Lung (tissue), 12 donors: ENCODE results near the gene GRID1. TPM values are rescaled to one million over a fixed set of nuclear protein-coding genes. Genes with fewer than 3 reads are reported as not detected.

ENCODE experiments used
- ATAC-seq: fragments of 200-7000 bp; cut with Tn5 transposase; one replicate; pipeline ENCODE4 v1.9.1; 2020; ENCODE audit warnings: moderate number of reproducible peaks; ENCODE audit not compliant: insufficient read depth, low FRiP score
- DNase-seq, 3 donors: peaks; one replicate each; pipeline ENCODE4 v3.0.0-alpha.2; 2013 to 2017
- H3K27ac ChIP-seq, 2 donors: one replicate each; pipeline ENCODE4 v1.5.1; 2013; ENCODE audit warnings: mild to moderate bottlenecking in 2 of 2, moderate library complexity in 2 of 2, control low read depth in 1 of 2, inconsistent platforms in 1 of 2, low read depth in 1 of 2, low read length in 1 of 2
- H3K27me3 ChIP-seq, 3 donors: one replicate each; pipeline ENCODE4 v1.5.1; 2013; ENCODE audit warnings: low read length in 2 of 3; ENCODE audit not compliant: control insufficient read depth in 3 of 3, insufficient read depth in 3 of 3
- H3K36me3 ChIP-seq, 4 donors: one replicate each; pipeline ENCODE4 v1.5.1; 2013; ENCODE audit warnings: low read length in 4 of 4, mild to moderate bottlenecking in 1 of 4, moderate library complexity in 1 of 4; ENCODE audit not compliant: control insufficient read depth in 4 of 4, insufficient read depth in 4 of 4
- H3K4me1 ChIP-seq, 5 donors: one replicate each; pipeline ENCODE4 v1.5.1; 2013; ENCODE audit warnings: low read length in 5 of 5, mild to moderate bottlenecking in 2 of 5, moderate library complexity in 1 of 5; ENCODE audit not compliant: control insufficient read depth in 5 of 5, insufficient read depth in 5 of 5
- H3K4me3 ChIP-seq: one replicate; pipeline ENCODE4 v1.5.1; 2013; ENCODE audit warnings: mild to moderate bottlenecking, control low read depth, moderate library complexity
- H3K9ac ChIP-seq, 2 donors: one replicate each; pipeline ENCODE4 v1.5.1; 2013; ENCODE audit warnings: low read length in 2 of 2, control low read depth in 1 of 2; ENCODE audit not compliant: insufficient read depth in 1 of 2
- H3K9me3 ChIP-seq, 4 donors: one replicate each; pipeline ENCODE4 v1.5.1; 2013; ENCODE audit warnings: low read length in 3 of 4, mild to moderate bottlenecking in 1 of 4, moderate library complexity in 1 of 4; ENCODE audit not compliant: control insufficient read depth in 4 of 4, insufficient read depth in 3 of 4
- CTCF ChIP-seq: IDR thresholded peaks from 2 replicates; pipeline ENCODE4 v1.5.1; 2012; ENCODE audit warnings: mild to moderate bottlenecking; ENCODE audit errors: control extremely low read depth, extremely low read depth
- WGBS, 2 donors: extraction: QIAGEN DNeasy Blood & Tissue Kit; methylation state at CpG; one replicate each; pipeline ENCODE4 v1.1.7; 2013; 5-methylcytosine and 5-hydroxymethylcytosine counted together
- polyA plus RNA-seq, 2 donors: library from polyadenylated mRNA; stranded (reverse); fragments of 200-250 nt; gene quantifications; one replicate each; pipeline ENCODE4 v1.2.1, GENCODE V29; 2013
- total RNA-seq, 2 donors: library from RNA; depleted of rRNA in 1 of 2; stranded (reverse); fragments of >200 nt in 1 of 2; gene quantifications; one replicate each; pipeline ENCODE4 v1.2.1, GENCODE V29; 2014 to 2021
- donor health status: control.
- donor health status: control.
- donor health status: Bipolar disorder and iron deficiency.
- donor health status: healthy.
- donor health status: DM: yes; HTN: yes; CAD: no.

Gene GRID1
- total and polyA plus RNA-seq, 4 donors, result 1.1 to 3.6 (median 2.2) TPM

DNA sequence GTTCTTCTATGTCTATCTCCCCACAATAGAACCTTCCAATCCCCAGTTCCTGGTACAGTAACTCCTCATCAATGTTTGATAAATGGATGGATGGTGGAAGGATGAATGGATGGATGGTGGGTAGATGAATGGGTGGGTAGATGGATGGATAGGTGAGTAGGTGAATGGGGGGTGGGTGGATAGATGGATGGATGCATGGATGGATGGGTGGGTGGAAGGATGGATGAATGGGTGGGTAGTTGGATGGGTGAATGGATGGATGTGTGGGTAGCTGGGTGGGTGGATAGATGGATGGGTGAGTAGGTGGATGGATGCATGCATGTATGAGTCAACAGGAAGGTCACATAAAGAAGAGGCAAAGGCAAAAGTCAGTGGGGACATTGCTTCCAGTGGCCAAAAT lies 116.8 kb downstream of the GRID1 start:
- TF ChIP-seq CTCF, result no peak
- Histone ChIP-seq H3K4me3 (no peak overlapping the region), H3K27me3 (no peaks in the 10 kb centered on the region), H3K9ac (no peak overlapping the region), H3K27ac (no peak overlapping the region), H3K4me1 (no peaks in the 10 kb centered on the region), H3K36me3 (no peaks in the 10 kb centered on the region), H3K9me3 (peaks cover 0 to 5% (median 0%) of the 10 kb centered on the region in 4 donors)
- DNase-seq (no peak), ATAC-seq (no peak)

GRCh38 chr10:86248062-86248461 lies 118.5 kb downstream of the GRID1 start:
- no peak overlapping the region for H3K4me3 ChIP-seq
- H3K36me3 ChIP-seq, result no peaks in the 10 kb centered on the region
- no peak for TF ChIP-seq CTCF
- H3K27me3 ChIP-seq, result no peaks in the 10 kb centered on the region
- no peaks in the 10 kb centered on the region for H3K4me1 ChIP-seq
- H3K27ac ChIP-seq, result no peak overlapping the region
- no peak overlapping the region for H3K9ac ChIP-seq
- 86 to 93% methylated on average over 5 of the region's 5 CpGs for WGBS, 2 donors
- peaks cover 0 to 5% (median 0%) of the 10 kb centered on the region in 4 donors for H3K9me3 ChIP-seq
- no peak for ATAC-seq
- DNase-seq, result no peak

DNA sequence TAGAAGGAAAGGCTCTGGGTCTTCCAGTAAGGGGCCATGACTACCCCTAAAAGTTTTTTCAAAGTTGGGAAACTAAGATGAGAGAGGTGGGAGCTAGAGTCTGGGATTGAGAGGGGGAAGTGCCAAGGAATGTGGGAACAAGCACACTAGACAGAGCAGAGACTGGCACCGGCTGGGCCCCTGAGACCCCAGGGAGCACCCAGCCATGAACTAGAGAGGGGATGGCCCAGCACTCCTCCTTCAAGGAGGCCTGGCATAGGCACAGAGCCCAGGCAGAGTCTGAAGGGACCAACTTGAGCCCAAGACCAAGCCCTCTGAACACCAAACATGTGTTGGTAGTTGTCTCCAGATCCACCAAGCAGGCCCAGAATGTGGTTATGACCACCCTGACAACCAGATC lies 119.0 kb downstream of the GRID1 start:
- WGBS, 2 donors, result 91 to 100% methylated on average over 1 of the region's 1 CpG
- ATAC-seq (no peak), DNase-seq (no peak)
- no peak for TF ChIP-seq CTCF
- Histone ChIP-seq H3K4me3 (no peak overlapping the region), H3K27me3 (no peaks in the 10 kb centered on the region), H3K4me1 (no peaks in the 10 kb centered on the region), H3K27ac (no peak overlapping the region), H3K36me3 (no peaks in the 10 kb centered on the region), H3K9ac (no peak overlapping the region), H3K9me3 (peaks cover 0 to 5% (median 0%) of the 10 kb centered on the region in 4 donors)

GRCh38 chr10:86247073-86247472 lies 119.5 kb downstream of the GRID1 start:
- DNase-seq, result no peak
- 77 to 79% methylated on average over 1 of the region's 1 CpG for WGBS, 2 donors
- no peak overlapping the region for H3K27ac ChIP-seq

More at GRCh38 chr10:86247073-86247472, 119.5 kb downstream of the GRID1 start:
- Histone ChIP-seq H3K4me3 (no peak overlapping the region), H3K9me3 (peaks cover 0 to 5% (median 0%) of the 10 kb centered on the region in 4 donors), H3K9ac (no peak overlapping the region), H3K36me3 (no peaks in the 10 kb centered on the region), H3K27me3 (no peaks in the 10 kb centered on the region), H3K4me1 (no peaks in the 10 kb centered on the region)
- no peak for ATAC-seq
- TF ChIP-seq CTCF, result no peak
